Cortex of kidney (tissue), 1 donor: Measurements from ENCODE around the gene TPST1.

Experiments
- DNase-seq: peaks from one replicate; lab custom pipeline; 2025; lab: John Stamatoyannopoulos, UW

The TPST1 gene

DNA sequence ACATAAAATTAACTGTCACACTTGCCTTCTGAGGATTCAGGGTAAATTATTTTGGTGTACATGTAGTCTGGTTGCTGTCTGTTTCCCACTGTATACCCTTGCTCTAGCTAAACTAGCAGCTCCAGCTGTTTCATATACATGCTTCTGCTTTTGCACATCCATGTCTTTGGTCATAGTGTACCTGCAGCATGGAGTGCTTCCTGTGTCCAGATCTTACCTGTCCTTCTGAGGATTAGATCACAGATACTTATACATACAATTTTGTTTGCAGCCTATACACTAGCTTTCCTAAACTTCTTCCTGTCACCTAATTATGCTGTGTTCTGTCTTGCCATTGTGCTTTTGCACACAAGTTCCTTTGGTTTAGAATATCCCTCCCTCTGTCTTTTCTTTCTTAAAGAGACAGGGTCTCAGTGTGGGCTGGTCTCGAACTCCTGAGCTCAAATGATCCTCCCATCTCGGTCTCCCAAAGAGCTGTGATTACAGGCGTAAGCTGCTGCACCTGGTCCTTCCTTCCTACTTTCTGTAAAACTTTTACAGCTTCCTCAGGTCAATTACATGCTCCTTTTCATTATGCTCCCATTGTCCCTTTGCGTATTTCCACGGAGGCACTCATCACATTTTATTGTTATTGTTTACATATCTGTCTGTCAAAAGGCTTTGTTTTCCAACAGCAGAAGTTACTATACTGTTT, 33.8 kb downstream of the TPST1 start:
- DNase-seq = no peak

DNA sequence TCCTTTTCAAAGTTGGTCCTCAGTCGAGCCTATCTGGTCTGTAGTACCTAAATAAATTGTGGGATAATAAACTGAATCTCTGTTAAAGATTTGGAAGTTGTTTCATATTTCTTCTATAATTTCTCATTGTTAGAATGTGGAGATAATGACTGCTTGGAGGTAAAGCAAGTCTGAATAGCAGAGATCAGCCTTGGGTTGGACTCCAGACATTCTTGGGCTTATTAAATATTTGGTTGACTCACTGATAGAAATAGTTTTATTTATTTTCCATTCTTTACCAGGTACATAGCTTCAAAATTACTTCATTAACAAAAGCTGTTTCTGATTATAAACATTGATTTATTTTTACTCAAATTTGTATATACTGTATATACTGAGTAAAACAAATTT, 34.3 kb downstream of the TPST1 start:
- DNase-seq = no peak

DNA sequence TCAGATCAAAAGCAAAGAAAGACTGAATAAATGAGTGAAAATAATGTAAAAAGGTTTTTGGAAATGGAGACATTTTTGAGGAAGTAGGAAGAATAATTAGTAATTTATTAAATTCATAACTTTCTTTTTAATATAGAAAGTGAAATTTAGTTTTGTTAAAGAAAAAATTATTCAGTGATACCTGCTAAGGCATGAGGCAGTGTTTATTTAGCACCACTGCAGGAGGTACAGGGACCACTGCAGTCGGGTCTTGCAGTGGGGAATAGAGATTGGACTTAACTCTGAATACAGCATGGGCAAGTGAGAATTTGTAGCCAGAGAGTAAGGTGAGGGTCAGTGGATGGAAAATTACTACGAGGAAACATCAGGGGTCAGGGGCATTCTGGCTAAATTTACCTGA, 39.9 kb downstream of the TPST1 start:
- no peak for DNase-seq

DNA sequence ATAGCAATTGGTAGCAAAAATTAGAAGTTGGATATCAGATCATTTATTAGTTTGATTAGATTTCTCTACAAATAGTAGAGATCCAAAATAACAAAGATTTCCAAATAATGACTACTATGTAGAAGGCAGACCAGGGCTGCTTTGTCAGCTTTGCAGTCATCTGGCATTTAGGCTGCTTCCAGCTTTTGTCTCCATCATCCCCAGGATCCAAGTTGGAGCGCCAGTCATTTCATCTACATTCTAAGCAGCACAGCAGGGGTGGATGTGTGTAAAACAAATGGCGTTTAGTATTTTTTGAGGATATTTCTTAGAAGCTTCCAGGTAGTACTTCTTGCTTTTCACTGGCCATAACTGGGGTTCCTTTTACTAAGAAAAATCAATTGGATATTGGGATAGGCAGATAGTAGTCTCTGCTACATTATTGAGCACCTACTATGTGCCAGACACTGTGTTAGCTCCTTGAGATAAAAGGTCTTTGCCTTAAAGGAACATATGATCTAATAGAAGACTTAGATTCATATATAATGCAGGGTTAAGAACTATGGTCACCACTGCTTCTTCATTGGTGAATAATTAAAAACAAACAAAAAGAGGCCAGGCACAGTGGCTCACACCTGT, 41.5 kb downstream of the TPST1 start:
- no peak for DNase-seq

DNA sequence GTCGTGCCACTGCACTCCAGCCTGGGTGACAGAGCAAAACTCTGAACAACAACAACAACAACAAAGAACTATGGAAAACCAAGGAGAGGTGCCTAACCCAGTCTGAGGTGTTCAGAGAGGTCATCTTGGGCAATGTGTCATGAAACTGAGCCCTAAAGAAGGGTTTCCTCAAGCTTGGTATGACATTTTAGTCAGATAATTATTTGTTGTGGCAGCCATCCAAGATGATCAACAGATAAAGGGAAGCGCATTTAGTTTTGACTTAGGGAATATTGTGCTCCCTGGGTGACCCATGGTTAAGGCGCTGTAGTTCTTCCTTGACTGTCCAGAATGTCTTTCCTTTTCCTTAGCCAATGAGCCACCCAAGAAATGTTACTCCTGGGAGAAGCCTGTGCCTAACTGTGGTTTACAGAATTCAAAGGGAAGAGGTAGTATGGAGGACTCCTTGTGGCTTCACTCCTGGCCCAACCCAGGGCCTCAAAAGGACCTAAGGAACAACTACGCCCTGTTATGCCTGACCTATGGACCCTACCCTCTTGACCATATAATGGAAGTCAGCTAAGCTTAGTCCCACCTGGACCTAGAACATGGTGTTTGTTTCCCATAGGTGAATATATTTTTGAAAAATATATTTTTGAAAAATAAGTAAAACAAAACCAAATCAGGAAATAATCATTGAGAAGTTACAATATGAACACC, 42.4 kb downstream of the TPST1 start:
- no peak for DNase-seq

DNA sequence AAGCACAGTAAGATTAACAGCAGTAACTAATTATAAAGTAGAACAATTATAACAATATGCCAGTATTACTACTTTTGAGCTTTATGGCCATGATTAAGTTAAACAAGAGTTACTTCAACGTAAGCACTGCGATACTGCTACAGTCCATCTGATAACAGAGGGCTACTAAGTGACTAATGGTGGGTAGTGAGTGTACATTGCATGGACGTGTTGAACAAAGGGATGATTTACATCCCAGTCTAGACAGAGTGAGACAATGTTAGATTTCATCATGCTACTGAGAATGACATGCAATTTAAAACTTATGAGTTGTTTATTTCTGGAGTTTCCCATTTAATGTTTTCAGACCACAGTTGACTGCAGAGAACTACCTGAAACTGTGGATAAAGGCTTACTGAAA, 45.6 kb downstream of the TPST1 start:
- DNase-seq = no peak

DNA sequence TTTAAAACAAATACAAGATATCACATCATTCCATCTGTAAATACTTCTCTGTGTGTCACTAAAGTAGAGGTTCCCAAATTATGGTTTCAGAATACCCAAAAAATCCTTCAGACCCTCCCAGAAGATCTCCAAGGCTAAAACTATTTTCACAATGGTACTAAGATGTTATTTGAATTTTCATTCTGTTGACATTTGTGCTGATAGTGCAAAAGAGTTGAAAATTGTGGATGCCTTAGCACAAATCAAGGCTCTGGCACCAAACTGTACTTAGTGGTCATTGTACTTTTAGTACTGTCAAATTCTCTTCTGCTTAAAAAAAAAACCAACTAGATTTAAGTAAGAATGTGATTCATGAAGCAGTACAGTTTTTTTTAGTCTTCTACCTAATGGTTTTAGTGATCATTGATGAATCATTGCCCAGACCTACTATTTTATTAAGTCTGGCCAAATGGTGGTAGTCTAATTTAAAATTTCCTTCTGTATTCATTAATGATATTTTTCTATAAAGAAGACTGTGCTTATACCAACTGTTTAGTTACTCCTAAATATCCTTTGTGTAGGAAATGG, 50.5 kb downstream of the TPST1 start:
- DNase-seq = no peak

DNA sequence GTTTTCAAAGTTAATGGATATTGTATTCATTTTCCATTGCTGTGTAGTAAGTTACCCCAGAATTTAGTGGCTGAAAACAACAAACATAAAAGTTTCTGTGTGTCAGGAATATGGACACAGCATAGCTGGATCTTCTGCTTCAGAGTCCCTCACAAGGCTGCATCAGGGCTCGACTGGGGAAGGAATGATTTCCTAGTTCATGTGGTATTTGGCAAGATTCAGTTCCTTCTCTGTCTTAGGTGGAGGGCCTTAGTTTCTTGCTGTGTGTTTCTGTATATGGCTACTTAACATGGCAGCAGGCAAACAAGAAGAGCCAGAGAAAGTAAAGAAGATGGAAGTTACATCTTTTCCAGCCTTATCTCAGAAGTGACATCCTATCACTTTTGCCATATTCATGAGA, 51.1 kb downstream of the TPST1 start:
- DNase-seq = no peak

DNA sequence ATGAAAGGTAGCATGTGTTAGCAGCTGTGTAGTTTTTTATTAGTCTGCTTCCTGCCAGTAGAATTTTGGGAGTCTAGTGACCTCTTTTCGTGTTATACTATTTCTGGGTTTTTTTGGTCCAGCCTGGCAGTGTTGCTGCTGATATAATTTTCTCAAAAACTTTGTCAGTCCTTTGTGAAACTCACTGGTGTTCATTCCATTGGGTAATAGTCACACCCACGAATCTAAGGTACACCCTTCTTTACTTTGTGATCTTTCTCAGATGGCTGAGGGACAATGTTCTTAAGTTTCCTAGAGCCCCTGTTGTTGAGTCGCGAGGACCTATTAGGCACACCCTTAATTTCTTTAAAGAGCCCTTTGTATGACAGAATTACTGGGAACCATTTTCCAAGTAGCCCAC, 52.3 kb downstream of the TPST1 start:
- no peak for DNase-seq

DNA sequence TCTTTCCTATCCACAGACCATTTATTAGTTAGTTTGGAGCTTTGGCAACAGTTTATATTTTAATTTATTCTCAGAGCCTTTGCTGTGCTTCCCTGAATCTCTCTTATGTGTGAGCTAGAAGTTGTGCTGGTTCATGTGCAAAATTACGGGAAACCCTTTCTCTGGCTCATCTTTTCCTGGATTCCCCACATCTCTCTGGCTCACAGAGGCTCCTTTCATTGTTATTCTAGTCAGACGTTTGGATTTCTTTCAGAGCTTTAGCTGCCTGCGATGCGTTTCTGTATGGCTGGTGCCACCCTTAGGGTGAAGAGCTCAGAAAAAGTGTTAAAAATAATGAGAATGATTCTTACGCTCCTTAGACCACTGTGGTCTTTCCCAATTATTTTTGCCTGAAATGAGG, 53.3 kb downstream of the TPST1 start:
- DNase-seq = no peak

DNA sequence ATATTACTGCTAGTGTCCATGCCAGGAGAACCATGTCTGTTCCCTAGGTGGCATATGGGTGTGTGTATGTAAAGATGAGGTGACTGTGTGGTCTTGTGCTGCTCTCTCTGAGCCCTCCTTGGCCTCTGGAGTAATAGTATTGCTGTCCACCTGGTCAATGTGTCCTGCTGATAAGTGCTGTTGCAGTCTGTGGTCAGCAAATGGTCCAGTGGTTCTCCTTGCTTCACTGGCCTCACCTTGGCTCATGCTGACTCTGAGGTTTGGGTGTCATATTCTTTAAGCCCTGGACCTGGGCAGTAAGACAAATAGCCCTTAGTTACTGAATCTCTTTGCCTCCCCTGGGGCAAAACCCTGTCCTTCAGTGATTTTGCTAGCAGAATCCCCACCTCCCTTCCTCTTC, 56.8 kb downstream of the TPST1 start:
- no peak for DNase-seq

DNA sequence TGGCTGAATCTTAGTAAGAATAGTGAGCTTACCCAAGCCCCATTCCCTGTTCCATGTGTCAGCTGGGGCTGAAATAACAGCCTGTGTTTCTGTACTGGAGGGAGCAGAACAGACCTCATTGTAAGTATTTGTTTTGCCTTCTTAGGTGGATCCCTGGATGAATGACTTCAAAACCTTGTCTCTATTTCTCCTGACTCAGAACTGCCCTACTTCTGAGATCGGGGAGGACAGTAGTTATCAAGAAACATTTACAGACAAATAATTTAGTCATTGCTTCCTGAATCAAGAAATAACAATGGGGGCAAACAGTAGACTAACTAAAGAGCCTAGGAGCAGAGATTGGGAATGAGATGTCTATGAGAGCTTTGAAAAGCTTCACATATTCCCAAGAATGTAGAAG, 58.8 kb downstream of the TPST1 start:
- no peak for DNase-seq

DNA sequence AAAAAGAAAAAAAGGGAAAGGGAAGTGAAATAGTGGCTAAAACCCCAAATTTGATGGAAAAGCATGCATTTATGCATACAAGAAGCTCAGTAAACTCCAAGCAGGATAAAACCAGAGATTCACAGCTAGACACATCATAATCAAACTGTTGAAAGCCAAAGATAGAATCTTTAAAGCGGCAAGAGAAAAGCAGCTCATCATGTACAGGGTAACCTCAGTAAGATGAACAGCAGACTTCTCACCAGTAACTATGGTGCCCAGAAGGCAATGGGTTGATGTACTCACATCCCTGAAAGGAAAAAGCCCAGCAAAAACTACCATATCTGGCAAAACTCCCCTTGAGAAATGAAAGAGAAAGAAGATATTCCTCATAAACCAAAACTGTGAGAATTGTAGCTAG, 60.4 kb downstream of the TPST1 start:
- DNase-seq = no peak

DNA sequence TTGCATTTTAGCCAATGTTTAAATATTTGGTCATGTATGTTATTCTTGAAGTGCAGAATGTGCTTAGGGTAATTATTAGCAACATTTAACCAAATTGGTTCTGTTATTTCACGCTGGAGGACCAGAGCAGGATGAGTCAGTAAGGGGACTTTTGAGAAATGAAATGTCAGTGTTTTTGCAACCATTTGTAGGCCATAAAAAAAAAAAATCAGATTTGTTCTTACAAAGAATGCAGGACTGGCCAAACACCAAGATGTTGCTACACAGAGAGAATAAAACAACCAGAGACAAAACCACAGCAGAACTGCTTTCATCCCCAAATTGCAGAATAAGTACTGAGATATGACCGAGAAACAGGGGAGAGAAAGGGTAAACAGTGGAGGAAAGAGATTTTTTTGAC, 62.1 kb downstream of the TPST1 start:
- no peak for DNase-seq

DNA sequence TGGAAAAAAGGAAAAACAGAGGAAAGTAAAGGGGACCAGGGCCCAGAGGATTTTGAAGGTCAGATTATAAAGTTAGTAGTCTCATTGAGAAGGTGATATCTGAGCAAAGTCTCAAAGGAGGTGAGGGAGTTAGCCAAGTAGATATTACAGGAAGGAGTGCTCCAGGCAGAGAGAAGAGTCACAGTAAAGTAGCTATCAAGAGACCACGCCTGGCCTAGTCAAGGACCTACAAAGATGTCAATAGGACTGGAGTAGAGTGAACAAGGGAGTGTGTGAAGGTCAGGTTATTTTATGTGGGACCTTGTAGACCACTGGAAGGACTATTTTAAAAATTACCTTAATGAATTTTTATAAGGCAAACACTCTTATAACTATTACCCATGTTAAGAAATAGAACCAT, 64.8 kb downstream of the TPST1 start:
- no peak for DNase-seq

DNA sequence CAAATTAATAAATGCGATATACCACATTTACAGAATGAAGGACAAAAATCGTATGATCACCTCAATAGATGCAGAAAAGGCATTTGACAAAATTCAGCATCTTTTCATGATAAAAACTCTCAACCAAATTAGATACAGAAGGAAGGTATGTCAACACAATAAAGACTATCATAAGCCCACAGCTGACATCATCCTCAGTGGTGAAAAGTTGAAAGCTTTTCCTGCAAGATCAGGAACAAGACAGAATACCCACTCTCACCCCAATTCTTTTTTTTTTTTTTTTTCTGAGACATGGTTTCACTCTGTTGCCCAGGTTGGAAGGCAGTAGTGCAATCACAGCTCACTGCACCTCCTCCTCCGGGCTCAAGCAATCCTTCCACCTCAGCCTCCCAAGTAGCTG, 67.2 kb downstream of the TPST1 start:
- DNase-seq = no peak

DNA sequence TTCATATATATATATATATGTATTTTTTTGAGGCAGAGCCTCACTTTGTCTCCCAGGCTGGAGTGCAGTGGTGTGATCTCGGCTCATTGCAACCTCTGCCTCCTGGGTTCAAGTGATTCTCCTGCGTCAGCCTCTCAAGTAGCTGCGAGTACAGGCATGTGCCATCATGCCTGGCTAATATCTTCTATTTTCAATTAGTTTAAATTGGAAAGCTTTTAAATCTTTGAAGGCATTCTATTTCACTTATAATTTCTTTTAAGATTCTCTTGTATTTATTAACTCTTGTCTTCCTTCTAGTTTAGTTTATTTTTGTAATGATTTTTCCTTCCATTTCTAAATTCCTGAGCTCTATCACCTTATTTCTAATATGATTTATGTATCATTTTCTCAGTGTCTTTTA, 71.2 kb downstream of the TPST1 start:
- DNase-seq = no peak

DNA sequence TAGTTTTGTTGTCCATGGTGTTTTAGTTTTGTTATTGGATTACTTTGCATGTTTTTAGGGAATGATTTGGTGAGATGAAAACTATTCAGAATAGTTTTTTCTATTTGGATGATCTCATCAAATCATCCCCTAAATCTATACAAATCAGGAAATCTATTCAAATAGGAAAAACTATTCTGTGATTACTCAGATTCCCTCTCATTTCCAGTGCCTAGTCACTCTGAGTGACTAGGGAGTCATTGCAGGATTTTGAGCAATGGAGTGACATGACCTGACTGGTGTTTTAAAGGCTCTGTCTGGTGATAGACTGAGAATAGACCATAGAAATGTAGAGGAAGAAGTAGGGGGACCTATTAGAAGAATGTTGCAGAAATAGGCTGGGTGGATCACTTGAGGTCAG, 72.4 kb downstream of the TPST1 start:
- DNase-seq = no peak

DNA sequence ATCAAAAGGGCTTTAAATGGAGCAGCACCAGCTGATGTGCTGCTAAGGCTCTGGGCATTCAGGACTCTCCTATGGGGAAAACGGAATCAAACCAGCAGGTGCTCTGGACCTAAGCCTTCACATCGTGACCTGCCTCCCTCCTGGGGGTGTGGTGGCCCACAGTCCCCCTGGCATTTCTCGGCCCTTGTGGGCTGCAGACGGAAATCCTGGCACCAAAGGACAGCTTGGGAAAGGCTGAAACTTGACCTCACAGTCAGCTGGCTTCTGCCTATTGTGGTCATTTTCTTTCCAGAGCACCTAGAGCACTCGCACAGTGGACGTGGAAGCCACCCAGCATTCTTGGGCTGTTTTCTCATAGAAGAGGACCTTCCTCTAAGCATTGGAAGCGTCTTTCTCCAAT, 74.8 kb downstream of the TPST1 start:
- no peak for DNase-seq

DNA sequence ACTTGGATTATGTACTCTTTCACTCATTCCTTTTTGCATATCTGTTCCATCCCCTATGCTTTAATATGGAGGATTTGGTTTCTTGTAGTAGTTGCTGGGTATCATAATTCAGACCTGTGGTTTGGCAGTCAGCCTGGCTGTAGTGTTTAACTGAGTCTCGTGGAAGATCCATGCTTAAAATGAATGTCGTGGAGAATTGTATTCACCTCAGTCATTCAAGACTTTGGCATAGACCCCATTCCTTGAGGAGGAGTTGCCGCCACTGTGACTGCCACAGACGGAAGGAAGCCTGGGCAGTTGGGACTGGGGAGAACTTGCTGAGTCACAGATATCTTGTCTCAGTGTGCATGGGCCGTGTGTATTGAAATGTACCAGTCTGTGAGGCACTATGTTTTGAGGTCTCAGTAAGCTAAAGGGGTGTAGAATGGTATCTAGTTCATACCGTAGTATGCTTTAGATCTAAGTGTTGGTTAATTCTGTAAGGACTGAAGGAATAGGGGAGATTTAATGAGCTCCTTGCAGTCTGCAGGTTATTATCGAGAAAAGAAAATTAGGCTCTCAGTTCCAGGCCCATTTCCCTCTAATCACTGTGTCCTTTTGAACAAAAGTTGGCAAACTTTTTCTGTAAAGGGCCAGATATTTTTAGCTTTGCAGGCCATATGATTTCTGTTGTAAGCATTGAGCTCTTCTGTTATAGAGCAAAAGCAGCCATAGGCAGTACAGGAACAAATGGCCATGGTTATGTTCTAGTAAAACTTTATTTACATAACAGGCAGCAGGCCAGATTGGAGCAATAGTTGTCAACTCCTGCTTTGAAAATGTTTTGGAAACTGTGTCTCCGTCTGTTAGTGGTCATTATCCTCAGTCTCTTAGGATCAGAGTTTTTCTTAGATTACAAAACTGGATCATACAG, 76.8 kb downstream of the TPST1 start:
- no peak for DNase-seq

DNA sequence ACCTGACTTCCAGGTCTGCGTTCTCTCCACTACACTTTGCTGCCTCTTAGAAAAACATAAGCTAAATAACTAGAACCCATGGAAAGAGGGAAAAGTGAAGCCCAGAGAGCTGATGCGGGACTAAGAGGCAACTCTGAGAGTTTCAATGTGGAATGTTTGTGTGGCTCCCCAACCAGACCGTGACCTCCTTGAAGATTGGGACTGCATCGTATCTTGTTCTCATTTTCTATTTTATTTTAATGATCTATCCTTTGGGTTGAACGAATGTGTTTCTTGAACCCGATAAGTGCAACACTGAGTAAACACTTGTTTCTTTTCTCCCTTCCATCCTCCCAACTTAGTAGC, 77.4 kb downstream of the TPST1 start:
- DNase-seq = no peak
